HG02610 (cell line): ENCODE data around the gene TAS2R46.

ENCODE experiments used
- ATAC-seq: cut with Tn5 transposase; IDR thresholded peaks from one replicate; pipeline ENCODE4 v1.9.1; 2021; ENCODE audit warnings: mild to moderate bottlenecking, moderate library complexity; ENCODE audit not compliant: unreplicated experiment

Gene TAS2R46

DNA sequence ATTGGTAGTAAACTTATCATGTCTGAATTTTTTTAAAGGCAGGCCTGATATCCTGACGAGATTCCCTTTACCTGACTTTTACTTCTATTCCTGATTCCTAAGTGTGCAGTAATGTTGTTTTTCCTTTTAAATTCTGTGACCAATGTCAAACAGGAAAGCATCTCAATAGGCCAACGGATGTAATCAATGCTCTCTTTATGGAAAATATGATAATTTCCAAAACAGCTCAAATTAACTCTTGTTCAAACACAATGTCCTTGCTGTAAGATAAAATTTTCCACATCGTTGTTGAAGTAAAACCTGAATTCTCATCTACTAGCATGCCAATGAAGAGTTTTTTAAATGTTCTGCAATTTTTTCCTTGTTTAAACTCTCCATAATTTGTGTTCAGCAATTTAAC lies 22.9 kb downstream of the TAS2R46 start:
- ATAC-seq: no peak

DNA sequence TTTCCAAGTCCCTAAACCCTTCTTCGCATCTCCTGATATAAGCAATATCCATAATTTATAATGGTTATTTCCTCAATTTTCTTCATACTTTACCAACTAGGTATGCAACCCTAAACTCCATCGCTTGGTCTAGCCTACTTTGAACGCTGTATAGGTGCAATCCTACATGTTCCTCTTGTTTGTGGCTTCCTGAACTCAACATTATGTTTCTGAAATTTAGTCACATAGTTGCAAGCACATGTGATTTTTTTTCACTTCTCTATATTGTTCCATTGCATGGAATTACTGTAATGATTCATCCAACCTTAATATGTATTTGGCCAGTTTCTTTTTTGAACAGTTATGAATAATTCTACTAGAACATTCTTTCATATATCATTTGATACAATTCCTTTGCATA lies 28.1 kb downstream of the TAS2R46 start:
- peak; percentile 85 for ATAC-seq

DNA sequence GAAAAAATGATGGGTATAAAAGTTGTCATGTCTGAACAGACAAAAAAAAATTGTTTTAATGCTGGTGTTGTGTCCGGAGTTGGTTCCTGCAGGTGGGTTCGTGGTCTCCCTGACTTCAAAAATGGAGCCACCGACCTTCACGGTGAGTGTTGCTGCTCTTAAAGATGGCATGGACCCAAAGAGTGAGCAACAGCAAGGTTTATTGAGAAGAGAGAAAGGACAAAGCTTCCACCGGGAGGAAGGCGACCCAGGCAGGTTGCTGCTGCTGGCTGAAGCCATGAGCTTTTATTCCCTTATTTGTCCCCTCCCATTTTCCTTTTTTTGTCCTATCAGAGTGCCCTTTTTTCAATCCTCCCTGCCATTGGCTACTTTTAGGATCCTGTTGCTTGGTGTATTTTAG lies 30.8 kb downstream of the TAS2R46 start, which contains the start of gene TAS2R31:
Gene TAS2R31, minus strand, starts transcription at position 101 of the 400 bp plus-strand sequence. Its CDS starts 72 bp downstream, at position 29.
- ATAC-seq: no peak

DNA sequence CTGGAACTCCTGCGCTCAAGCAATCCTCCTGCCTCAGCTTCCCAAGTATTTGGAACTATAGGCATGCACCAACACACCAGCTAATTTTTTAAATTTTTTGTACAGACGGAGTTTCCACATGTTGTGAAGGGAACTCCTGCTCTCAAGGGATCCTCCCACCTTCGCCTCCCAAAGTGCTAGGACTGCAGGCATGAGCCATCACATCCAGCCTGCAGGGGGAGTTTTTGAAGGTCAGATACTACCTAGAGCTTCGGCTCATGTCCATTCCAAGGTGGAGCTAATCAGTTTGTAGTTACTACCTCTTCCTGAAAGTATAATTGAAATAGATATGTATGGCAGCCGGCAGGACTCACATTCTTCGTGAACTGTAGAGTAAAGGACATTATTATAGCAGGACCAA lies 36.0 kb downstream of the TAS2R46 start:
- no peak for ATAC-seq

GRCh38 chr12:11023387-11023786 lies 38.7 kb downstream of the TAS2R46 start:
- ATAC-seq: no peak

GRCh38 chr12:11022520-11022919 lies 39.6 kb downstream of the TAS2R46 start, which contains the start of gene TAS2R19:
TSS of gene TAS2R19 (minus strand) at chr12:11022620. CDS start at chr12:11022571, 49 bp downstream.
- no peak for ATAC-seq

GRCh38 chr12:11016937-11017336 lies 45.2 kb downstream of the TAS2R46 start:
- ATAC-seq: no peak

- ATAC-seq: no peak
Observed at GRCh38 chr12:11015775-11016430, 46.2 kb downstream of the TAS2R46 start.

- no peak for ATAC-seq
Observed at GRCh38 chr12:11014234-11014633, 47.9 kb downstream of the TAS2R46 start.
